GM18498 (cell line): ENCODE data around the gene WASHC4.
A peak's percentile ranks its signal among the peaks of the same experiment; 100 is the strongest.
"Not testable (repeated sequence)": the region's sequence is repeated elsewhere in the genome, so short reads cannot be mapped to it uniquely, and the experiment has no call there.

Experiments used
- ATAC-seq: cut with Tn5 transposase; IDR thresholded peaks from one replicate; pipeline ENCODE4 v1.9.1; 2021; ENCODE audit warnings: mild to moderate bottlenecking, moderate library complexity; ENCODE audit not compliant: unreplicated experiment

WASHC4 gene

DNA sequence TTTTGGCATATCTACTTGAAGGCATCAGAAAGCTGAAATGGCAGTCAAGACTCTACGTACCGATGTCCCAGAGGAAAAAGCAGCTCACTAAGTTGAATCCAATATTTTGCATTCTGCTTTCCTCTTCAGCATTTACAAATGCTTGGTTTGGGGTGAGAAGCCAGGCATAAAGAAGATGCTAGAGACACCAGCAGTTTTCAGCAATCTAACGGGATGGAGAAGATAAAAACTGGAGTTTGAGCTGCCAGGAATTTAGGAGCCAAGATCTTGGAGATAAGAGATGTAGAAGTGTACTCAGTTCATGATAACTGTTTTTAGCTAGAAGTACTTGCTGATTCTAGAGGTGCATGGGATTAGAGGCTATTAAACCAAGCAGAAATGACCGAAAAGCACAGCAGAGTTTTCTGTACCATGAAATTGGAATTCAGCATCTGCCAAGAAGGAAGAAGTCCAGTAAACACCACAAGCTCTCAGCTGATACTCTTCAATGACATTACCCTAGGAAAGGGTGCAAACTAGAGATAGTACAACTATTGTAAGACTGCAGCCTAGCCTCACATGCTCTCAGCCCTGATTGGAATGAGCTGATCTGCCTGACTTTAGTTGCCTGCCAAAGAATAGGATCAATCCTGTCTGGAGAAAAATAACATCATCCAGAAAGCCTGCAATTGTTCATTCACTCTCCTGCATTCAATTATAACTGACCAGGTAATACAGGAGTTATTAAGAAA is 15.9 kb upstream of the WASHC4 start:
- no peak for ATAC-seq

DNA sequence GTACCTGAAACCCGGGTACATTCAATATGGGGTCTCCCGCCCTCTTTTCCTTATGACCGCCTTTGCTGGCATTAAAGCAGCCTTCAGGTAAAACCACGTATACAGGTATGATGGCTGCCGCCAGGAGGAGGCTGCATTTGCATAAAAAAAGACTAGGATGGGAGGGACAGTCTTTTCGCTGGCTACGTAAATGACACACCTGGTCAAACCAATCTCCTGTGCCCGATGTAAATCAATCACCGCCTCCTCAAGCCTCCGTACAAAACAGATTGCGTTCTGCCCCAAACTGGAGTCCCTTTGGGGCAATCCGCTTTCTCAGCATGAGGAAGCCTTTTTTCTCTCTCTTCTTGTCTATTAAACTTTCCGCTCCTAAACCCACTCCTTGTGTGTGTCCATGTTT is 15.2 kb upstream of the WASHC4 start:
- no peak for ATAC-seq

DNA sequence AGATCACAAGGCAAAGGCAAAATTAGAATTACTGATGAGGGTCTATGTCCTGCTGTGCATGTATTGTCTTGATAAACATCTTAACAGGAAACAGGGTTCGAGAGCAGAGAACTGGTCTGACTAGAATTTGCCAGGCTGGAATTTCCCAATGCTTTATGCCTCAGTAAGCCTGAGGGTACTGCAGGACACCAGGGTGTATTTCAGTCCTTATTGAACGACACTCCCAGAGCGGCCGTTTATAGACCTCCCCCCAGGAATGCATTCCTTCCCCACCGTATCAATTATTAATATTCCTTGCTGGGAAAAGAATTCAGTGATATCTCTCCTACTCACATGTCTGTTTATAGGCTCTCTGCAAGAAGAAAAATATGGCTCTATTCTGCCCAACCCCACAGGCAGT is 12.2 kb upstream of the WASHC4 start:
- not testable (repeated sequence) for ATAC-seq

GRCh38 chr12:105099356-105099755 is 8.2 kb upstream of the WASHC4 start:
- no peak for ATAC-seq

DNA sequence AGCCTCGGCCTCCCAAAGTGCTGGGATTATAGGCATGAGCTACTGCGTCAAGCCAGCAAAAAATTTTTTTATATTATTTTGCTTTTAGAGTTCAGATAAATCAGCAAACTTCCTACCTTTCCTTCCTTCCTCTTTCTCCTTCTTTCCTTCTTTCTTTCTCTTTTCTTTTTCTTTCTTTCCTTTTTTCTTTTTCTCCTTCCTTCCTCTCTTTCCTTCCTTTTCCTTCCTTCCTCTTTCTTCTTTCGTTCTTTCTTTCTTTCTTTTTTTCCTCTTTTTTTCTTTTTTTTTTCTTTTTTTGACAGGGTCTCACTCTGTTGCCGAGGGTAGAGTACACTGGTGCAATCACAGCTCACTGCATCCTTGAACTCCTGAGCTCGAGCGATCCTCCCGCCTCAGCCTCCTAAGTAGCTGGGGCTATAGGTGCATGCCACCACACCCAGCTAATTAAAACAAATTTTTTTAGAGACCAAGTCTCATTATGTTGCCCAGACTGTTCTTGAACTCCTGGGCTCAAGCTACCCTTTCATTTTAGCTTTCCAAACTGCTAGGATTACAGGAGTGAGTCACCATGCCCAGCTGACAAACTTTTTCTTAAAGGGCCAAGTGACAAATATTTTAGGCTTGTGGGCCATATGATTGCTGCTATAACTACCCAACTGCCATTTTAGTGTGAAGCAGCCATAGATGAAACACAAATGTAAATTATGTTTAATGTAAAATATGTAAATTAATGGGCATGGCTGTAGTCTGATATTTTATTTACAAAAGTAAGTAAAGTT is 7.1 kb upstream of the WASHC4 start:
- no peak for ATAC-seq

- no peak for ATAC-seq
Measured at GRCh38 chr12:105100998-105101397, 6.5 kb upstream of the WASHC4 start.

DNA sequence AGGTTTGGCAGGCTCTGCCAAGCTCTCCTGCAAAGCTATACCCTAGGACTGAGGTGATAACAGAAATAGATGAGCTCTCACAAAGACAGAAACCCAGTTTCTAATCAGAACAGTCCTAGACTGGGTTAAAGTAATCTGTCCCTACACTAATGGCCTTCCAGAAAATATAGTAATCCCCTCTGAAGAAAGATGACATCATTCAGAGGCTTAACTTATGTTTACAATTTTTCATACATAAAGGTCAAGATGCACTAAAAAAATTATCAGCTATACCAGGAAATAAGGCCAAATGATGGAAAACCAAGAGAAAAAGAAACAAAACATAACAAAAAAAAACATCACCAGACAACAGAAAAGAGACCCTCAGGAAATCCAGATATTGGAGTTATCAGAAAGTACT is 4.9 kb upstream of the WASHC4 start:
- no peak for ATAC-seq

DNA sequence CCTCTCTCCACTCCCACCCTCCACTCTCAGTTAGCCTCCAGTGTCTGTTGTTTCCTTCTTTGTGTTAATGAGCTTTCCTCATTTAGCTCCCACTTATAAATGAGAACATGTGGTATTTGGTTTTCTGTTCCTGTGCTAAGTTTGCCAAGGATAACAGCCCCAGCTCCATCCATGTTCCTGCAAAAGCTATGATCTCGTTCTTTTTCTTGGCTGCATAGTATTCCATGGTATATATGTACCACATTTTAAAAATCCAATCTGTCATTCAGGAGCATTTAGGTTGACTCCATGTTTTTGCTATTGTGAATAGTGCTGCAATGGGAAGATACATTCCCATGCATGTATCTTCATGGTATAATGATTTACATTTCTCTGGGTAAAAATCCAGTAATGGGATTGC is 2.8 kb upstream of the WASHC4 start:
- ATAC-seq = no peak

DNA sequence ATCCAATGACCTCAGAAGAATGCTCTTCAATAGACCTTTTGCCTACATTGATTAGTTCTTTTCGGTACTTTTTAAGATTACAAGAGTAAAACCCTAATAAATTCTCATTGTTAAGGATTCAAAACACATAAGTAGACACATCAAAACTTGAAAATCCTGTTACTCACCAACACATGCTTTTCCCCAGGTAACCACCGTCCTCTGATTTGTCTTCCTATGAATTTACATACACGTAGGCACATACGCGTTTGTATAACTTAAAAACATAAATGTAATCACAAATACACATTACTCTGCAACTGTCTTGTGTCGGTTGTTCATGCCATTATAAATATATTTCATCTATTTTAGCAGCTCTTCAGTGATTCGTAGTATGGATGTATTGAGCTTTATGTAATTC is 910 bp upstream of the WASHC4 start:
- ATAC-seq = no peak

- ATAC-seq = peak; percentile 9
Measured at GRCh38 chr12:105107171-105107493, 399 bp upstream of the WASHC4 start.

- peak; percentile 35 for ATAC-seq
Measured at GRCh38 chr12:105109465-105110212, 2.1 kb downstream of the WASHC4 start.

- no peak for ATAC-seq
Measured at GRCh38 chr12:105110851-105111250, 3.3 kb downstream of the WASHC4 start.

- no peak for ATAC-seq
Measured at GRCh38 chr12:105113094-105113493, 5.6 kb downstream of the WASHC4 start.

DNA sequence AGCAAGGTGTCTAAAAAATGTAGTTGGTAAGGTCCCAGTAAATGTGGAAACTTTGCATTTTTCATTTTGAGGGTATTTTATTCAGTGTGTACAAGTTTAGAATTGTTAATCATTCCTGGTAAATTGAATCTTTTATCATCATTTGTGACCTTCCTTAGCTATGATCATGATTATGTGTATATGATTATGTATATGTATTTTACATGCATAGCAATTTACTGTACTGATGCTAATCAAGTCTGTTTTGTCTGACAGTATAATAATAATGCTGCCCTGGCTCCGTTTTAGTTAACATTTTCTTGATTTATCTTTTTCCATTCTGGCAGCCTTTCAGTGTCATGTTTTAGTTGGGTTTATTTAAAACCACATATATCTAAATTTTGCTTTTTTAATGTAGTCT is 9.4 kb downstream of the WASHC4 start:
- no peak for ATAC-seq

GRCh38 chr12:105120551-105120950 is 13.0 kb downstream of the WASHC4 start:
- no peak for ATAC-seq

GRCh38 chr12:105138248-105138647 is 30.7 kb downstream of the WASHC4 start:
- ATAC-seq = no peak

GRCh38 chr12:105141320-105141922 is 33.9 kb downstream of the WASHC4 start:
- no peak for ATAC-seq

GRCh38 chr12:105142259-105142658 is 34.7 kb downstream of the WASHC4 start:
- ATAC-seq = no peak

DNA sequence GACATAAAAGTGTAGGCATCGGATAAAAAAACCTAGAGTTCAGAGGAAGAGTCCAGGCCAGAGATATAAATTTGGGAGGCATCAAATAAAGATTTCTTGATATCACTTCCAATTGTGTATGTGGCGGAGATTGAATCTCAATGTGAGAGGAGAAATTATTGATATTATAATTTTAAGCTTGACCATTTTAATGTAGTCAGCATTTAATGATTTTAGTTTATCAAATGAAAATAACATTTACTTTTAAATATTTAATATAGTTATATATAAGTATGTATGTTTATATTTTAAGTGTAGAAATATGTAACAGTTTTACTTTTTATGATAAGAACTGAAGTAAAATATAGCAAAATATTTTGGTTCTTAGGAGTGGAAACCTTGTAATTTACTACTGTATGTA is 48.7 kb downstream of the WASHC4 start:
- no peak for ATAC-seq

DNA sequence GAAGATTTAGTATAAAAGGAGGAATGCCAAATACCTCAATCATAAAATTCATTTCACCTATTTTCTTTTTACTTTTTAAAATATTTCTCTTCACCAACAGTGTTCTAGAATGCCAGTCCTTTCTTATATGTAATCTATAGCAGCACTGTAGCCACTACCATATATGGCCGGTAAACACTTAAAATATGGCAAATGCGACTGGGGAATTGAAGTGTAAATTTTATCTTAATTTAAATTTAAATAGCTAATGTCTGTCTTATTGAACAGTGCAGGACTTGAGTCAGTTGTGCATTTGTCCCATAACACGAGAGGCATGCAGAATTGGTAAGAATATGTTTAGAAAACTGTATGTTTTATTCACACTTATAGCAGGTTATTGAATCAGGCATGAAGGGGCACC is 50.1 kb downstream of the WASHC4 start:
- ATAC-seq = no peak

GRCh38 chr12:105158876-105159275 is 51.3 kb downstream of the WASHC4 start:
- no peak for ATAC-seq
